HEK293T (cell line): Measurements from ENCODE around the gene PRTFDC1.

Experiments used
- CTCF ChIA-PET: fragments of 350-600 bp; formaldehyde crosslinking; extraction: SDS; loops from one replicate; lab custom pipeline; 2021; ENCODE audit warnings: antibody characterized with exemption, inconsistent platforms; lab: Yijun Ruan, JAX
- POLR2A ChIA-PET: fragments of 350-600 bp; formaldehyde crosslinking; extraction: SDS; loops from one replicate; lab custom pipeline; 2020; ENCODE audit warnings: antibody characterized with exemption, inconsistent platforms; lab: Yijun Ruan, JAX
- DNase-seq: peaks from one replicate; pipeline ENCODE4 v3.0.0; 2012; ENCODE audit warnings: mixed read lengths; ENCODE audit errors: extremely low spot score
- ARNT ChIP-seq: fragments of 450-650 bp; IDR thresholded peaks from 2 replicates; pipeline ENCODE4 v1.6.1; 2017; ENCODE audit warnings: mild to moderate bottlenecking
- BHLHE40 ChIP-seq: fragments of 450-650 bp; IDR thresholded peaks from 2 replicates; pipeline ENCODE4 v1.6.1; 2016; ENCODE audit warnings: mild to moderate bottlenecking, moderate library complexity, borderline replicate concordance
- CTBP1 ChIP-seq: fragments of 450-650 bp; IDR thresholded peaks from 2 replicates; pipeline ENCODE4 v1.6.1; 2016; ENCODE audit warnings: borderline replicate concordance
- ELF4 ChIP-seq: fragments of 450-650 bp; IDR thresholded peaks from 2 replicates; pipeline ENCODE4 v1.6.1; 2017; ENCODE audit warnings: antibody characterized with exemption
- FOXA1 ChIP-seq: fragments of 450-650 bp; IDR thresholded peaks from 2 replicates; pipeline ENCODE4 v1.6.1; 2016; ENCODE audit warnings: mild to moderate bottlenecking
- FOXK2 ChIP-seq: fragments of 450-650 bp; IDR thresholded peaks from 2 replicates; pipeline ENCODE4 v1.6.1; 2016; ENCODE audit warnings: mild to moderate bottlenecking
- FOXM1 ChIP-seq: fragments of 450-650 bp; IDR thresholded peaks from 2 replicates; pipeline ENCODE4 v1.6.1; 2017; ENCODE audit warnings: mild to moderate bottlenecking, borderline replicate concordance
- HDGF ChIP-seq: fragments of 450-650 bp; IDR thresholded peaks from 2 replicates; pipeline ENCODE4 v1.6.1; 2017; ENCODE audit warnings: antibody characterized with exemption, borderline replicate concordance
- L3MBTL2 ChIP-seq: fragments of 450-650 bp; conservative IDR thresholded peaks from 2 replicates; pipeline ENCODE4 v1.6.1; 2016; ENCODE audit warnings: mild to moderate bottlenecking
- LEF1 ChIP-seq: fragments of 450-650 bp; IDR thresholded peaks from 2 replicates; pipeline ENCODE4 v1.6.1; 2017; ENCODE audit warnings: mild to moderate bottlenecking, borderline replicate concordance
- NFRKB ChIP-seq: fragments of 450-650 bp; IDR thresholded peaks from 2 replicates; pipeline ENCODE4 v1.6.1; 2016; ENCODE audit warnings: mild to moderate bottlenecking, moderate library complexity
- SP1 ChIP-seq: fragments of 450-650 bp; IDR thresholded peaks from 2 replicates; pipeline ENCODE4 v1.6.1; 2017
- SUZ12 ChIP-seq: fragments of 450-650 bp; IDR thresholded peaks from 2 replicates; pipeline ENCODE4 v1.6.1; 2016; ENCODE audit warnings: mild to moderate bottlenecking
- TARDBP ChIP-seq: fragments of 450-650 bp; IDR thresholded peaks from 2 replicates; pipeline ENCODE4 v1.6.1; 2016
- ZNF384 ChIP-seq: fragments of 450-650 bp; IDR thresholded peaks from 2 replicates; pipeline ENCODE4 v1.6.1; 2016
- TF ChIP-seq, protein P1 (sequence below): fragments of 450-650 bp; IDR thresholded peaks from 2 replicates; pipeline ENCODE4 v1.6.1; 2016

Gene PRTFDC1

DNA sequence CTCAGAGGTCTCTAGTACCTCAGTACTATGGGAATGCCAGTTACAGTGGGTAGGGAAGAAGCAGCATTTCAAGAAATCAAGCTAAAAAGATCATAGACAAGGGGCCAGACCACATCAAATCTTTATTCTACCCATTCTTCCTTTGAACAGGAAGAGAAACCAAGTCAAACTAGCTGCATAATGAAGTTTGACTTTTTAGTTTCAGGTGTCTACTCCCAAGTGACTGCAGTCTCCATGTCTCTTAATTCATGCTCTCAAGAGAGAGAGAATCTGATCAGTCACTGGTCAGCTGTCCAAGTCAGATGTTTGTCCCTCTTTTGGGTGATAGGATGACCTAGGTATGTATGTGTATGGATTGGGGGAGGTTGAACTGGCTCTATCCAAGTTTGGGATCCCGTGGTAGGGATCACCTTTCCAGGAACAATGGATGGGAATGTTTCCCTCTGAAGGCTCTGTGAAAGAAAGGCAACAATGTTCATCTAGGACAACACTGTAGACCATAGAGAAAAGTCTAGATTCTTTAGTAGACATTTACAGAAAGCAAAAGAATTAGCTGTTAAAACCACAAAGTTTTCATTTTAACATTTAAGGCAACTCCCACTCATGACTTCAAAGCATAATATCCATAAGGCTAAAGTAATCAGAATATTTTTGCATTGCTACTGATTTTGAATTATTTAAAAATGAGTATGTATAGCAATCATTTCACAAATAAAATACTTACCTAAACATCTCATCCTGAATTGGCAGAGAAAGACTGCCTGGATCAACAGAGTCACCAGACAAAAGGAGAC lies 30.1 kb upstream of the PRTFDC1 start:
- ChIA-PET POLR2A (no interaction called here), CTCF (no interaction called here)
- DNase-seq, result no peak
- TF ChIP-seq ZNF384 (no peak), FOXK2 (no peak), BHLHE40 (no peak), FOXA1 (no peak), CTBP1 (no peak), SP1 (no peak), LEF1 (no peak)

DNA sequence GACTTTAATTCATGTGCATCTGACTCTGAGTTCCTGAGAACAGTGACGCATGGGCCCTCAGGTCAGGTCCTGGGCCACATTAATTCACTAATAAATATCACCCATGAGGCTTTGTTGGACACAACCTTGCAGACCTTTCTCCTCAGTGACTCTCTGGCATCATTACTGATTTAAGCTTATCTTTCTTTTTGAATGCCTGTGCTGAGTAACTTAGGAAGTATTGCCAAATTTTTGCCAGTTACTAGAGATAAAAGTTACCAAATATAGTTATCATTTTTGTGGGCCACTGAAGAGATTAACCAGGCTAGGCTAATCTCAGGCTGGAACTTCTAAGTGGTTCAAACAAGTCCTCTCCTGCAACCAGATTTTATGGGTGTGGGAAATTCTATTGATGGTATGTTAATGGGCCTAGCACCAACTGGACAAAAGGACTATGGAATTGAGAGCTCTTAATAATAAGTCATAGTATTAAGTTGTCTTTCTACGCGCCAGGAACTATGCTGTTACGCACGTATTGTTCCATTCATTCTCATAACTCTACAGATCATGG lies 28.8 kb upstream of the PRTFDC1 start:
- ChIA-PET POLR2A (no interaction called here), CTCF (no interaction called here)
- TF ChIP-seq SUZ12 (no peak), NFRKB (no peak), ARNT (no peak), CTBP1 (no peak), FOXA1 (no peak), LEF1 (no peak), L3MBTL2 (no peak), FOXK2 (no peak), ELF4 (no peak), HDGF (no peak), SP1 (no peak)
- TF ChIP-seq, protein P1, sequence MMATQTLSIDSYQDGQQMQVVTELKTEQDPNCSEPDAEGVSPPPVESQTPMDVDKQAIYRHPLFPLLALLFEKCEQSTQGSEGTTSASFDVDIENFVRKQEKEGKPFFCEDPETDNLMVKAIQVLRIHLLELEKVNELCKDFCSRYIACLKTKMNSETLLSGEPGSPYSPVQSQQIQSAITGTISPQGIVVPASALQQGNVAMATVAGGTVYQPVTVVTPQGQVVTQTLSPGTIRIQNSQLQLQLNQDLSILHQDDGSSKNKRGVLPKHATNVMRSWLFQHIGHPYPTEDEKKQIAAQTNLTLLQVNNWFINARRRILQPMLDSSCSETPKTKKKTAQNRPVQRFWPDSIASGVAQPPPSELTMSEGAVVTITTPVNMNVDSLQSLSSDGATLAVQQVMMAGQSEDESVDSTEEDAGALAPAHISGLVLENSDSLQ, result no peak
- DNase-seq, result no peak

DNA sequence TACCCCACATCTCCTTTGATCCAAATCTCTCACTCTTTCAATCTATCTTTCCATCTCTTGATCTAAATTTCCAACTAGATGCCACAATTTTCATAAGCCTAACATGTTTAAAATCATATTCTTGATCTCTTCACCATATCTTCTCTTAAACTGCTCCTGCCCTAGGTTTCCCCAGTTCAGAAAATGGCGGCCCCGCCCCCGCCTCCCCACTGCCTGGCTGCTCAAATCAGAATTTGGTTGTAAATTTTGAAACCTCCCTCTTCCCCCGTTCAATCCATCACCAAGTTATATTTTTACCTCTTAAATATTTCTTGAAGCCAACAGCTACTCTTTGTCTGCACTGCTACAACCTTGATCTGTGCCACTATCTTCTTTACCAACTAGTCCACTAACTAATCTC lies 27.3 kb upstream of the PRTFDC1 start:
- ChIA-PET CTCF (no interaction called here), POLR2A (interaction anchor here (1.2 kb wide), 1 partner anchor 16 kb away, joined by 3 read pairs; no protein-coding TSS in a partner anchor)
- TF ChIP-seq ZNF384 (no peak), L3MBTL2 (no peak), SP1 (no peak), LEF1 (no peak), FOXA1 (no peak), ELF4 (no peak), TARDBP (no peak), FOXM1 (no peak), ARNT (no peak), HDGF (no peak), NFRKB (no peak)
- DNase-seq, result no peak

DNA sequence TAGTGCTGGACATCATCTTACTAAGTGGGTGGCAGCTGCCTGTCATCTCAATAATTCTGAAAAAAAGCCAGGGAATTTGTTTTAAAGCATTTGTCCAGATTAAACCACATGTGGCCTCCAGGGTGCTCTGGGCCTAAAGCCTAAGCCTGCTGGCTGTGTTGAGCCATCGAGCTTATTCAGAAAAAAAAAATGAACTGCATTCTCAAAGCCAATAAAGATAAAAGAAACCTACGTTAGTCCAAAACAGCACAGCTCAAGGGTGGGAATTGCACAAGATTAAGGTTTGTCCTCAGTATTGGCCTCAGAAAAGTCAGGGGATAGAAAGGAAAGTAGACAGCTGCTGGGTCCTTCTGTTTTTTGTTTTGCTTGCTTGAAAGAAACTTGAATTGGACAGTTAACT lies 22.6 kb upstream of the PRTFDC1 start:
- ChIA-PET CTCF (interaction anchor here (0.5 kb wide), 1 partner anchor 13 kb away, joined by 3 read pairs; no protein-coding TSS in a partner anchor), POLR2A (no interaction called here)
- DNase-seq, result no peak
- TF ChIP-seq SP1 (no peak), NFRKB (no peak), FOXM1 (no peak), BHLHE40 (no peak), HDGF (no peak), L3MBTL2 (no peak), LEF1 (no peak), ELF4 (no peak), ZNF384 (no peak), FOXK2 (no peak), FOXA1 (no peak), SUZ12 (no peak), TARDBP (no peak)

DNA sequence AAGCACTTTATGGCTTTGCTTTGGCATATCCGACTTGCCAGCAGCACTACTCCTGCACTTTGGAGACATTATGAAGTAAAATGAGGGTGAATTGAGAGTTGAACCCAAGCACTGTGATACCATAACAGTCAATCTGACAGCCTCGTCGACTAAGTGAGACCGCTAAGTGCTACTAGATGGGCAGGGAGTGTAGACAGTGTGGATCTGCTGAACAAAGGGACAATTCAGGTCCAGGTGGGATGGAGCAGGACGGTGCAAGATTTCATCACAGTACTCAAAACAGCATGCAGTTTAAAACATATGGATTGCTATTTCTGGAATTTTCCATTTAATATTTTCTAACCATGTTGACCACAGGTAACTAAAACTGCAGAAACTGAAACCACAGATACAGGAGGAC lies 20.8 kb upstream of the PRTFDC1 start:
- CTCF ChIA-PET, result no interaction called here
- TF ChIP-seq BHLHE40, result no peak
- no peak for TF ChIP-seq FOXA1
- TF ChIP-seq SUZ12, result no peak
- no peak for DNase-seq
- POLR2A ChIA-PET, result no interaction called here

DNA sequence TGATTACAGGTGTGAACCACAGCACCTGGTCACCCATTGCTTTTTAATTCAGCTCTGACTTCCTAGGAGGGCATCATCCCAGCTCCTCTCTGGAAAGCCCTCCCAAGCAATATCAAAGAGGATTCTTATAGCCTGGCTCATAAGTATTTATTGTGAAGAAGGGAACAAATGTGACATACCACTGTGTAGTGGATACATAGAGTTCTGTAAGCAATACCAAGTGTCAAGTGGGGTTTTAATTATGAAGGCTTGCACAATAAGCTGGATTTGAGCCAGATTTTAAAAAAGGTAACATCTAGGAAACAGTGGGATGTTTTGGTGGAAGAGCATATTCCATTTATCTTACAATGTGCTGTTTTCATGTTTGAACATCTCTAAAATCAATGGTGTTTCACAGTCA lies 19.0 kb upstream of the PRTFDC1 start:
- DNase-seq, result no peak
- TF ChIP-seq TARDBP, result no peak
- TF ChIP-seq HDGF, result no peak
- no peak for TF ChIP-seq L3MBTL2
- TF ChIP-seq CTBP1, result no peak
- TF ChIP-seq BHLHE40, result no peak
- TF ChIP-seq, protein P1, result no peak
- TF ChIP-seq NFRKB, result no peak
- TF ChIP-seq LEF1, result no peak
- TF ChIP-seq FOXK2, result no peak
- TF ChIP-seq ZNF384, result no peak
- TF ChIP-seq SP1, result no peak
- TF ChIP-seq ARNT, result no peak
- TF ChIP-seq FOXM1, result no peak
- no peak for TF ChIP-seq FOXA1
- TF ChIP-seq SUZ12, result no peak
- TF ChIP-seq ELF4, result no peak
- CTCF ChIA-PET, result interaction anchor here (0.6 kb wide), 1 partner anchor 23 kb away, joined by 3 read pairs; no protein-coding TSS in a partner anchor
- POLR2A ChIA-PET, result no interaction called here
